ENCODE measurements around the gene ZFYVE21. TPM values are rescaled to one million over a fixed set of nuclear protein-coding genes. Genes with fewer than 3 reads are reported as not detected.

The ZFYVE21 gene
- total RNA-seq, 1 donor from 2014 or later, result 68.6 TPM

GRCh38 chr14:103740991-103741689 is 25.5 kb downstream of the ZFYVE21 start:
- Mint-ChIP-seq H3K4me1 (ENCODE audit: low read depth) (peaks cover 18% of the 10 kb centered on the region), H3K9me3 (ENCODE audit: low read depth) (no peaks in the 10 kb centered on the region), H3K4me3 (ENCODE audit: unreplicated experiment) (no peak overlapping the region), H3K36me3 (ENCODE audit: low read depth) (peaks cover 8% of the 10 kb centered on the region), H3K27me3 (ENCODE audit: low read depth) (no peaks in the 10 kb centered on the region), H3K27ac (ENCODE audit: unreplicated experiment) (peak overlapping the region; percentile 72)
- peak; percentile 35 for DNase-seq (ENCODE audit: low spot score)
- no peak for TF ChIP-seq CTCF (IDR thresholded peaks at IDR 0.05)

- Mint-ChIP-seq H3K36me3 (ENCODE audit: low read depth) (peaks cover 8% of the 10 kb centered on the region), H3K27me3 (ENCODE audit: low read depth) (no peaks in the 10 kb centered on the region), H3K27ac (ENCODE audit: unreplicated experiment) (no peak overlapping the region), H3K9me3 (ENCODE audit: low read depth) (no peaks in the 10 kb centered on the region), H3K4me3 (ENCODE audit: unreplicated experiment) (no peak overlapping the region), H3K4me1 (ENCODE audit: low read depth) (peaks cover 14% of the 10 kb centered on the region)
- peak; percentile 54 for DNase-seq (ENCODE audit: low spot score)
- no peak for TF ChIP-seq CTCF (IDR thresholded peaks at IDR 0.05)
Measured at GRCh38 chr14:103741876-103742275, 26.3 kb downstream of the ZFYVE21 start.

DNA sequence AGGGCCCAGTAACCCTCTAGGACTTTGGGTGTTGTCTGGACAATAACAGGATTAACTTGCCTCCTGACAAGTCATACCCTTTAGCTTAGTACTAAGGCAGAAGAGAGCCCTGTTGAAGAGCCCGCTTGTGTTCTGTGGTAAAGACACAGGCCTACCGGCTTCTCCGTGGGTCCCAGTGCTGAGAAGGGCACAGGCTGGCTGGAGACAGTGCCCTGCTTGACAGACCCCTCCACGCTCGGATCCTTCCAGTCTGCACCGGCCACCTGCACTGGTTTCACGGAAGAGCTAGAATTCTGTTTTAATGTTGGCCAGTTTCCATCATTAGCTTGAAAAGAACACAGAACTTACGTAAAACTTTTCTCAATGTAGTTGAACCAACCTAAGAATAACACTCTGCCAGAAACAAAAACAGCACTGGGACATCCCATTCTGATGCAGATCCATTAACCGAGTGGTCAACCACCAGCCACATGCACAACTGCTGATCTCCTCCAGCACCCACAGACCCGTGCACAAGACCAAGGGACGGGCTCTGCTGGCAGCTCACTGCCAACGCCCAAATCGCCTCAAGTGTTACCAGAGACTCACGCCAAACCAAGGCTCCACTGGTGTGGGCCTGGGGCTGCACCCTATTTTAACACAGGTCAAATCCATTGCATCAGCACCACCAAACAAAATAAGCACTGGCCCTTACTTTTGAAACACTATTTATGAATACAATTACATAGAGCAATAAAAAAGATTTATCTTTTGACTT is 27.1 kb downstream of the ZFYVE21 start:
- H3K4me3 Mint-ChIP-seq (ENCODE audit: unreplicated experiment), result no peak overlapping the region
- no peak overlapping the region for H3K27ac Mint-ChIP-seq (ENCODE audit: unreplicated experiment)
- peak; percentile 59 for DNase-seq (ENCODE audit: low spot score)
- TF ChIP-seq CTCF (IDR thresholded peaks at IDR 0.05), result no peak
- H3K9me3 Mint-ChIP-seq (ENCODE audit: low read depth), result no peaks in the 10 kb centered on the region
- no peaks in the 10 kb centered on the region for H3K27me3 Mint-ChIP-seq (ENCODE audit: low read depth)
- H3K36me3 Mint-ChIP-seq (ENCODE audit: low read depth), result peaks cover 8% of the 10 kb centered on the region
- H3K4me1 Mint-ChIP-seq (ENCODE audit: low read depth), result peaks cover 11% of the 10 kb centered on the region

GRCh38 chr14:103743691-103744090 is 28.1 kb downstream of the ZFYVE21 start:
- H3K36me3 Mint-ChIP-seq (ENCODE audit: low read depth), result peaks cover 6% of the 10 kb centered on the region
- no peak for TF ChIP-seq CTCF (IDR thresholded peaks at IDR 0.05)
- H3K9me3 Mint-ChIP-seq (ENCODE audit: low read depth), result no peaks in the 10 kb centered on the region
- no peaks in the 10 kb centered on the region for H3K27me3 Mint-ChIP-seq (ENCODE audit: low read depth)
- no peak overlapping the region for H3K27ac Mint-ChIP-seq (ENCODE audit: unreplicated experiment)
- no peak overlapping the region for H3K4me3 Mint-ChIP-seq (ENCODE audit: unreplicated experiment)
- peak; percentile 75 for DNase-seq (ENCODE audit: low spot score)
- peaks cover 11% of the 10 kb centered on the region for H3K4me1 Mint-ChIP-seq (ENCODE audit: low read depth)

GRCh38 chr14:103744621-103745395 is 29.2 kb downstream of the ZFYVE21 start:
- Mint-ChIP-seq H3K27me3 (ENCODE audit: low read depth) (no peaks in the 10 kb centered on the region), H3K4me3 (ENCODE audit: unreplicated experiment) (no peak overlapping the region), H3K4me1 (ENCODE audit: low read depth) (peaks cover 11% of the 10 kb centered on the region), H3K27ac (ENCODE audit: unreplicated experiment) (no peak overlapping the region), H3K36me3 (ENCODE audit: low read depth) (peaks cover 5% of the 10 kb centered on the region), H3K9me3 (ENCODE audit: low read depth) (no peaks in the 10 kb centered on the region)
- no peak for TF ChIP-seq CTCF (IDR thresholded peaks at IDR 0.05)
- DNase-seq (ENCODE audit: low spot score), result no peak

Measured in chondrocyte (in vitro differentiated cells).